ENCODE results near the gene LHX6.

The LHX6 gene

GRCh38 chr9:122228568-122229484, at the start of gene LHX6:
LHX6 (minus strand) TSS chr9:122228957; CDS start chr9:122228740, 217 bp downstream.
- no peak for DNase-seq

- DNase-seq = no peak
These were observed 48.6 kb upstream of the LHX6 start for GRCh38 chr9:122277285-122277897.

- DNase-seq = no peak
These were observed 47.3 kb upstream of the LHX6 start for GRCh38 chr9:122276096-122276495.

- no peak for DNase-seq
These were observed 45.3 kb upstream of the LHX6 start for GRCh38 chr9:122274055-122274454.

- no peak for DNase-seq
These were observed 39.5 kb upstream of the LHX6 start for GRCh38 chr9:122268041-122268814.

GRCh38 chr9:122265149-122265915, 36.6 kb upstream of the LHX6 start:
- DNase-seq = no peak

- peak; percentile 76 for DNase-seq
These were observed 35.8 kb upstream of the LHX6 start, which contains the start of the genes MRRF and RBM18 for GRCh38 chr9:122264360-122265148. MRRF (plus strand) TSS chr9:122264882; CDS start chr9:122270892, 6,010 bp downstream. RBM18 (minus strand) TSS chr9:122264840; CDS start chr9:122261492, 3,348 bp downstream.

GRCh38 chr9:122263699-122264349, 35.1 kb upstream of the LHX6 start:
- DNase-seq = no peak

GRCh38 chr9:122262073-122262472, 33.3 kb upstream of the LHX6 start:
- DNase-seq = no peak

GRCh38 chr9:122261469-122261881, 32.7 kb upstream of the LHX6 start:
- peak; percentile 64 for DNase-seq

- DNase-seq = no peak
These were observed 30.2 kb upstream of the LHX6 start for GRCh38 chr9:122258886-122259415.

GRCh38 chr9:122256206-122256605, 27.4 kb upstream of the LHX6 start:
- no peak for DNase-seq

- DNase-seq = no peak
These were observed 26.0 kb upstream of the LHX6 start for GRCh38 chr9:122254761-122255160.

- no peak for DNase-seq
These were observed 24.0 kb upstream of the LHX6 start for GRCh38 chr9:122252796-122253195.

GRCh38 chr9:122251351-122251750, 22.6 kb upstream of the LHX6 start:
- DNase-seq = no peak

- no peak for DNase-seq
These were observed 19.7 kb upstream of the LHX6 start for GRCh38 chr9:122248448-122248865.

- no peak for DNase-seq
These were observed 17.9 kb upstream of the LHX6 start for GRCh38 chr9:122246666-122247065.

- DNase-seq = no peak
These were observed 15.6 kb upstream of the LHX6 start for GRCh38 chr9:122244349-122244748.

- no peak for DNase-seq
These were observed 11.0 kb upstream of the LHX6 start for GRCh38 chr9:122239722-122240121.

GRCh38 chr9:122236681-122237080, 7.9 kb upstream of the LHX6 start:
- no peak for DNase-seq

Data from NCI-H1105 (cell line).